ENCODE measurements around the gene C6orf15.
"Not testable (repeated sequence)": the region's sequence is repeated elsewhere in the genome, so short reads cannot be mapped to it uniquely, and the experiment has no call there.

The C6orf15 gene

DNA sequence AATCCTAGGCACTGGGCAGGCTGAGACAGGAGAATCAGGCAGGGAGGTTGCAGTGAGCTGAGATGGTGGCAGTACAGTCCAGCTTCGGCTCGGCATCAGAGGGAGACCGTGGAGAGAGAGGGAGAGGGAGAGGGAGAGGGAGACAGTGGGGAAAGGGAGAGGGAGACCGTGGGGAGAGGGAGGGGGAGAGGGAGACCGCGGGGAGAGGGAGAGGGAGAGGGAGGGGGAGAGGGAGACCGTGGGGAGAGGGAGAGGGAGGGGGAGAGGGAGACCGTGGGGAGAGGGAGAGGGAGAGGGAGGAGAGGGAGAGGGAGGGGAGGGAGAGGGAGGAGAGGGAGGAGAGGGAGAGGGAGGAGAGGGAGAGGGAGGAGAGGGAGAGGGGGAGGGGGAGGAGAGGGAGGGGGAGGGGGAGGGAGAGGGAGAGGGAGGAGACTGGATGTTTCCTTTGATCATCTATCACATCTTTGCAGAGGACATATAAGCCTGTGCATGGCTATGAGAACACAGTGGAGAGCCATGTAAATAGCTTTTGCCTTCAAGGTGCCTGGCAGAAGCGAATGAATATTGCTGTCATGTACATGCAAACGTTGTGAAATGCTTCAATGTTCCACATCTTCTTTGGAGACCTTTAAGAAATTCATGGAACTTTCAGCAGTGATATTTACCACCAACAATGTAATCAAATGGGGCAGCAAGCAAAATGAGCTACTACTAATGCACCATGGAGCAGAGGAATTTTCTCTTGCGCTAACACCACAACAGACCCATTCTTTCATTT, 44.3 kb downstream of the C6orf15 start:
- not testable (repeated sequence) for DNase-seq (ENCODE audit: low read depth)

DNA sequence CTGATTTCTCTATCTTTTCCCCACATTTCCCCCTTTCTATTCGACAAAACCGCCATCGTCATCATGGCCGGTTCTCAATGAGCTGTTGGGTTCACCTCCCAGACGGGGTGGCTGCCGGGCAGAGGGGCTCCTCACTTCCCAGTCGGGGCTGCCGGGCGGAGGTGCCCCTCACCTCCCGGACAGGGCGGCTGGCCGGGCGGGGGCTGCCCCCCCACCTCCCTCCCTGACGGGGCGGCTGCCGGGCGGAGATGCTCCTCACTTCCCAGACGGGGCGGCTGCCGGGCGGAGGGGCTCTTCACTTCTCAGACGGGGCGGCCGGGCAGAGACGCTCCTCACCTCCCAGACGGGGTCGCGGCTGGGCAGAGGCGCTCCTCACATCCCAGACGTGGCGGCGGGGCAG, 45.3 kb downstream of the C6orf15 start:
- DNase-seq (ENCODE audit: low read depth): not testable (repeated sequence)

DNA sequence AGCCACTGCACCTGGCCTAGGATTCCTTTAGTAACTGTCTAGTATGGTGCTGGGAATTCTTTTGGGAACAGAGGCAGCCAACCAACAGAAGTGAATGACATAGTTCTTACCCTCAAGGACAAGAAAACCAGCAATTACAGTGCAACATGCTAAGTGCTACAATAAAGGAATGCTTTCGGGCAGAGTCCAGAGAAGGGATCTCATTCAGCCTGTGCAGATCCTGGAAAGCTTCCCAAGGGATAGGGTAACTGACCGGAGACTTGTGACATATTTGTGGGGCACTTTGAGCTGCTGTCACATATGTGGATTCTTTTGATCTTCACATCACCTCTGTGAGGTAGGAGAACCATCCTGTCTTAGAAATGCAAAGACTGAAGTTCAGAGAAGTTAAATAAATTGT, 46.8 kb downstream of the C6orf15 start:
- no peak for DNase-seq (ENCODE audit: low read depth)

DNA sequence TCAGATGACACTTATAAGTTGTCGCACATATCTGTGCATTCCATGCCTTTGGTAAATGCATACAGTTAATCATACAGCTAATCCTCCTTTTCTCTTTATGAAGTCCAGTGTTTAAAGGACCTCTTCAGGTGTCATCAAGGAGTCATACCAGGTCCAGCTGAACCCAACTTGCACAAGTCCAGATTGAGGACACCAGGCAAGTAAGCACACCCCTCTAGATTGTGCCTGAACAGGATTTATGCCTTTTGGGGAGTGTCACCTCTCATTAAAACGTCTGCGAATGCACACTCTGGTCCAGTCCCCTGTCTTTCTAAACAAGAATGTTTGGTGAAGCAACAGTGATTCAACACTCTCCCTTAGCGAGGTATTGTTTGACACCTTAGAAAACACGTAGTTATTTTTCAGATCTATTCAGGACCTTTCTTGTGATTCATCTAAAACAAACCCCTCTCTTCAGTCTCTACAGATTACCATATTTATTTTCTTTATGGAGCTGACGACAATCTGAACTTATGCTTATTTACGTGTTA, 48.4 kb downstream of the C6orf15 start:
- no peak for DNase-seq (ENCODE audit: low read depth)

Measured in stimulated activated CD8-positive, alpha-beta memory T cell treated with anti-CD3 and anti-CD28 coated beads, Interleukin-12 subunit alpha, Interleukin-12 subunit beta, amount 100 ng/mL, for 1 hour (primary cell).